ENCODE measurements around the gene ACTRT2. TPM values are rescaled to one million over a fixed set of nuclear protein-coding genes. Genes with fewer than 3 reads are reported as not detected.

Gene ACTRT2
- total RNA-seq, 1 donor from 2014 or later, result not detected

- Mint-ChIP-seq H3K4me3 (ENCODE audit: unreplicated experiment) (no peak overlapping the region), H3K9me3 (ENCODE audit: unreplicated experiment) (peaks cover 15% of the 10 kb centered on the region), H3K27ac (ENCODE audit: unreplicated experiment) (no peak overlapping the region), H3K27me3 (ENCODE audit: unreplicated experiment) (no peaks in the 10 kb centered on the region), H3K4me1 (ENCODE audit: unreplicated experiment) (no peaks in the 10 kb centered on the region), H3K36me3 (ENCODE audit: unreplicated experiment) (no peaks in the 10 kb centered on the region)
- no peak for TF ChIP-seq CTCF (IDR thresholded peaks at IDR 0.05)
- no peak for DNase-seq (ENCODE audit: extremely low spot score, unreplicated experiment)
Measured at GRCh38 chr1:3007298-3008147, 13.7 kb upstream of the ACTRT2 start.

- TF ChIP-seq CTCF (IDR thresholded peaks at IDR 0.05), result no peak
- no peak for DNase-seq (ENCODE audit: extremely low spot score, unreplicated experiment)
- no peaks in the 10 kb centered on the region for H3K27me3 Mint-ChIP-seq (ENCODE audit: unreplicated experiment)
- H3K9me3 Mint-ChIP-seq (ENCODE audit: unreplicated experiment), result peaks cover 15% of the 10 kb centered on the region
- H3K27ac Mint-ChIP-seq (ENCODE audit: unreplicated experiment), result no peak overlapping the region
- H3K4me3 Mint-ChIP-seq (ENCODE audit: unreplicated experiment), result no peak overlapping the region
- no peaks in the 10 kb centered on the region for H3K36me3 Mint-ChIP-seq (ENCODE audit: unreplicated experiment)
- no peaks in the 10 kb centered on the region for H3K4me1 Mint-ChIP-seq (ENCODE audit: unreplicated experiment)
Measured at GRCh38 chr1:3009021-3009420, 12.2 kb upstream of the ACTRT2 start.

- no peak overlapping the region for H3K27ac Mint-ChIP-seq (ENCODE audit: unreplicated experiment)
- no peak for TF ChIP-seq CTCF (IDR thresholded peaks at IDR 0.05)
- H3K4me3 Mint-ChIP-seq (ENCODE audit: unreplicated experiment), result no peak overlapping the region
- H3K4me1 Mint-ChIP-seq (ENCODE audit: unreplicated experiment), result no peaks in the 10 kb centered on the region
- no peaks in the 10 kb centered on the region for H3K27me3 Mint-ChIP-seq (ENCODE audit: unreplicated experiment)
- DNase-seq (ENCODE audit: extremely low spot score, unreplicated experiment), result no peak
- H3K36me3 Mint-ChIP-seq (ENCODE audit: unreplicated experiment), result no peaks in the 10 kb centered on the region
- H3K9me3 Mint-ChIP-seq (ENCODE audit: unreplicated experiment), result peaks cover 15% of the 10 kb centered on the region
Measured at GRCh38 chr1:3009556-3009955, 11.7 kb upstream of the ACTRT2 start.

GRCh38 chr1:3011127-3011526, 10.1 kb upstream of the ACTRT2 start:
- peaks cover 15% of the 10 kb centered on the region for H3K9me3 Mint-ChIP-seq (ENCODE audit: unreplicated experiment)
- H3K4me3 Mint-ChIP-seq (ENCODE audit: unreplicated experiment), result no peak overlapping the region
- no peaks in the 10 kb centered on the region for H3K4me1 Mint-ChIP-seq (ENCODE audit: unreplicated experiment)
- H3K27me3 Mint-ChIP-seq (ENCODE audit: unreplicated experiment), result no peaks in the 10 kb centered on the region
- DNase-seq (ENCODE audit: extremely low spot score, unreplicated experiment), result no peak
- H3K36me3 Mint-ChIP-seq (ENCODE audit: unreplicated experiment), result no peaks in the 10 kb centered on the region
- no peak overlapping the region for H3K27ac Mint-ChIP-seq (ENCODE audit: unreplicated experiment)
- TF ChIP-seq CTCF (IDR thresholded peaks at IDR 0.05), result no peak

GRCh38 chr1:3011631-3012455, 9.4 kb upstream of the ACTRT2 start:
- Mint-ChIP-seq H3K4me1 (ENCODE audit: unreplicated experiment) (no peaks in the 10 kb centered on the region), H3K36me3 (ENCODE audit: unreplicated experiment) (no peaks in the 10 kb centered on the region), H3K4me3 (ENCODE audit: unreplicated experiment) (no peak overlapping the region), H3K27ac (ENCODE audit: unreplicated experiment) (no peak overlapping the region), H3K9me3 (ENCODE audit: unreplicated experiment) (peaks cover 10% of the 10 kb centered on the region), H3K27me3 (ENCODE audit: unreplicated experiment) (no peaks in the 10 kb centered on the region)
- no peak for DNase-seq (ENCODE audit: extremely low spot score, unreplicated experiment)
- TF ChIP-seq CTCF (IDR thresholded peaks at IDR 0.05), result no peak
